Cortex of kidney (tissue), 1 donor: ENCODE results near the gene ABCC6.
"Not testable (repeated sequence)": the region's sequence is repeated elsewhere in the genome, so short reads cannot be mapped to it uniquely, and the experiment has no call there.

Source experiments
- DNase-seq: peaks from one replicate; lab custom pipeline; 2025; lab: John Stamatoyannopoulos, UW

ABCC6 gene

DNA sequence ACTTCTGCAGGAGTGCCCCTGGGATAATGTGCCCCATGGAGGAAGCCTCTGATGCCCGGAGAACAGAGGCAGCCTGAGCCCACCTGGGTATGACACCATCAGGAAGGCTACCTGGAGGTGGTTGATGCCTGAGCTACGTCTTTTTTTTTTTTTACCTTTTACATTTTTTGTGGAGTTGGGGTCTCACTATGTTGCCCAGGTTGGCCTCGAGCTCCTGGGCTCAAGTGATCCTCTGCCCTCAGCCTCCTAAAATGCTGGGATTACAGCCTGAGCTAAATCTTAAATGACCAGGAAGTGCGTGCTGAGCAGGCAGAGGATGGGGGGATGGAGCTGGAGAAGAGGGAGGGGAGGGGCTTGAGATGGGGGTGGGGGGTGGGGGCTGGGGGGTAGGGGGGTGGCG, 32.7 kb downstream of the ABCC6 start:
- no peak for DNase-seq

DNA sequence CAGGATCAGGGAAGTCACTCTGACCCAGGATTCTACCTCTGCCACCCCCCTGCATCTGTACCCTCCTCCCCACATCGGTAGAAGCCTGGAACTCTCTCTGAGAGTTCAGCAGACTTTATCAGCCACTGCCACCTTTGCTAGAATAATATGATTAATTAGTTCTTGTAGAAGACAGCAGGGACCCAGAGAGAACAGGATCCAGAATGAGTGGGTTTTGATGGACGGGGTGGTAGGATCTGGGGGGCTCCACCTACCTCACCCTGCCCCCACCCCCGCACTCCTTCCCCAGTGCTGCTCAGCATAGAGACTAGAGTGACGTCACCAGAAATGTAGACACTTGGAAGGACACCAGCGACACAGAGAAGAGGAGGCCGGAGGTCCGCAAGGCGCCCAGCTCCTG, 33.5 kb downstream of the ABCC6 start:
- DNase-seq = no peak

- no peak for DNase-seq
Observed at GRCh38 chr16:16188827-16189226, 34.5 kb downstream of the ABCC6 start.

DNA sequence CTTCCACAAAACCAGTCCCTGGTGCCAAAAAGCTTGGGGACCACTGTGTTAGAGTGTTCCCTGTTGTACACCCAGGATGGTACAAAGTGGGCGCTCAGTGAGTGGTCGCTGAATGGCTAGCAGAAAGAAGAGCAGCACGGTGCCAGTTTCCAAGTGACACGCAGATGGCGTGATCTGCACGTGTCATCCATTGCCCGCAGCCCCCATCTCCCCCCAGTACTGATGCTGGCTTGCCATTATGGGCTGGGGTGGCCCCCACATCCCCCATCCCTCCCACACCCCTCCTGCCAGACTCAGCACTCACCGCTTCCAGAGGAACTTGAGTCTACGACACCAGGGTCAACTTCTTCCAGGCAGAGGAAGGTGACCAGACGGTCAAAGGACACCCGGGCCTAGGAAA, 36.5 kb downstream of the ABCC6 start:
- no peak for DNase-seq

DNA sequence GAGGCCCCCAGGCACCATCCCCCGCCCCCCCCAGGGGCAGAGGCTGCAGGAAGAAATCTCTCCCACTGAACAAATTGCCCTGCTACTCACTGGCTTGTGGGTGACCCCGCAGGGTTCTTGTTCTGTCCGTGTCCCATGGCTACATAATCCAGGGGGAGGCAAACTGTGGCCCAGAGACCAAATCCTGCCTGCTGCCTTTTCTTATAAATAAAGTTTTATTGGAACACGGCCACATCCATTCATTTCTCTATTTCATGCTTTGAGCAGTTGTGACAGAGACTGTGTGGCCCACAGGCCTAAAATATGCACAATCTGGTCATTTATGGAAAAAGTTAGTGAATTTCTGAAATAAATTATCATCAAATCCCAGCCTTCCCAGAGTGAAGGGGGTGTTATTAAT, 38.2 kb downstream of the ABCC6 start:
- no peak for DNase-seq

DNA sequence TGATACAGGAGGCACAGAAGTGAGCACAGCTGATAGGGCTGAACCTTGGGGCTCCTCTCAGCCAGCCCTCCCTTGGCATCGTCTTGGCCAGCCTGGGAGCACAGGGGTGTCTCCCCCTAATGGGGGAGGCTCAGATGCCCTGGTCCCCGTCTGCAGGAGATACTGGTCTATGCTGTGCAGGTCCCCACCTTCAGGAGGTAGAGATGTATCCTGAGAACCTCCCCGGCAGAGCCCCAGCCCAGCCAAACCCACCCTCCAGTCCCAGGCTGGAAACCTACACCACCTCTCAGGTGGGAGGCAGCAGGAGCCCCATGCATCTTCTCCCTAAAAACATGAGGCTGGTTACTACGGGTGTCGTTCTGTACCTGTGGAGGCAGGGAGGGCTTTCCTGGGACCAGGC, 38.7 kb downstream of the ABCC6 start:
- DNase-seq = no peak

GRCh38 chr16:16183562-16183961, 39.7 kb downstream of the ABCC6 start:
- DNase-seq = no peak

DNA sequence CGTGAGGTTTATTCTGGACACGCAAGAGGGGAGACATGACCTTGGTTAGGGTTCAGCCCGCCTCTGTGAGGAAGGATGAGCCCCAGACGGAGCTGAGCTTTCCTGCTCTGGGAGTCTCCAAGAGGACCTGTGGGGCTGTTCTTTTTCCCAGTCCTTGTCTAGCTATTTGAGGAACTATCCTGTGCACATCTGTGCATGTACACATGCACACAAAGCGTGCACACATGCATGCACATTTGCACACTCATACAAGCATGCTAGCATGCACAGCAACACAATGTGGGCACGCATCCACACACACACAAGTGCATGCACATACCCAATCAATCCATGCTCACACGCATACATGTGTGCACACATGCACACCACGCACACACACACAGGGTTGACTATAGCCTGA, 40.4 kb downstream of the ABCC6 start:
- DNase-seq = no peak

- DNase-seq = not testable (repeated sequence)
Observed at GRCh38 chr16:16181748-16182147, 41.5 kb downstream of the ABCC6 start.

- no peak for DNase-seq
Observed at GRCh38 chr16:16178455-16179162, 44.7 kb downstream of the ABCC6 start.

DNA sequence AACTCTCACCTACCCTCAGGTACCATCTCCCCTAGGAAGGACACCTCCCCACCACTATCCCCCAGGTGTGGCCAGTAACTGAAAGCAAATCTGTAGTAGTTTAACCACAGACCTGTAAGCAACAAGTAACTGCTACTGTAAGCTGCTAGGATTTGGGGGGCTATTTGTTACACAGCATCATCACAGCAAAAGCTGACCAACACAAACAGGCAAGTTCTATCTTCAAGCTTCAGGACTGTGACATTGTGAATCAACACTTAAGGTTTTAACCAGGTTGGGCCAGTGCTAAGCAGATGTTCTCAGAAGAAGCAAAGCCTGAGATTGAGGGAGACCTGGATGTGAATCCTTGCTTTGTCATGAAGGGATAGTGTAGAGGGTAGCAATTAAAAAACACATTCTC, 47.0 kb downstream of the ABCC6 start:
- DNase-seq = no peak

GRCh38 chr16:16175296-16175695, 48.0 kb downstream of the ABCC6 start:
- DNase-seq = no peak

DNA sequence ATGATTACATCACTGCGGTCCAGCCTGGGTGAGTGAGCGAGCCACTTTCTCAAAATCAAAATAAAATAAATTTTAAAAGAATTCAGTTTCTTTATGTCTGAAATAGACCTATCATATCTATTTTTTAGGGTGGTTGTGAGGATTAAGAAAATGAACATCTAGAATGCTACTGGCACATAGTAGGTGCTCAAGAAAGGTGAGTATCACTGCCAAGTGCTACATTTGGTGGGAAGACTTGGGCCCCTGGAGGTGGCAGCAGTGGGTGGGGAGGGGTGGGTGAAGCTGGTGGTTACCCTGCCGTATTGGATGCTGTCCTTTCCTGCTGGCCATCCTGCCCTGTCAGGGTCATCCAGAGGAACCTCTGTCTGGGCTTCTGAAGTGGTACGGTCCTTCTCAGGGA, 50.3 kb downstream of the ABCC6 start:
- DNase-seq = no peak

- DNase-seq = no peak
Observed at GRCh38 chr16:16171332-16171919, 51.9 kb downstream of the ABCC6 start.

DNA sequence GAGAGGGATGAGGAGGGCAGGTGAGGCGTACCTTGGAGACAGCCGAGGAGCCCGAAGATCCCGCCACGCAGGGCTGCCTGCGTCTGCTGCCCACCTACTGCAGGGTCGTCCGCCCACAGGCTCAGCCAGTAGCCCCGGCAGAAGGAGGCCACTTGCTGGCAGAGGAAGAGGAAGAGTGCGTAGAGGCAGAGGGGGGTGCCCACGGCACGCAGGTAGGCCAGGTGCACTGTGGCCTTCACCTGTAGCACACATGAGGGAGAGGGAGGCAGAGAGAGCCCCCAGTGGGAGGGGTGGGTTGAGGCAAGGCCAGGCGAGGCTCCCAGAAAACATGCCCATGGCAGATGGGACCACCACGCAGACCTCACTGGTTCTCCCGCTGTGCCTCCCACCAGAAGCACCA, 53.7 kb downstream of the ABCC6 start:
- DNase-seq = no peak

- no peak for DNase-seq
Observed at GRCh38 chr16:16168431-16168830, 54.9 kb downstream of the ABCC6 start.

- no peak for DNase-seq
Observed at GRCh38 chr16:16167927-16168326, 55.4 kb downstream of the ABCC6 start.

DNA sequence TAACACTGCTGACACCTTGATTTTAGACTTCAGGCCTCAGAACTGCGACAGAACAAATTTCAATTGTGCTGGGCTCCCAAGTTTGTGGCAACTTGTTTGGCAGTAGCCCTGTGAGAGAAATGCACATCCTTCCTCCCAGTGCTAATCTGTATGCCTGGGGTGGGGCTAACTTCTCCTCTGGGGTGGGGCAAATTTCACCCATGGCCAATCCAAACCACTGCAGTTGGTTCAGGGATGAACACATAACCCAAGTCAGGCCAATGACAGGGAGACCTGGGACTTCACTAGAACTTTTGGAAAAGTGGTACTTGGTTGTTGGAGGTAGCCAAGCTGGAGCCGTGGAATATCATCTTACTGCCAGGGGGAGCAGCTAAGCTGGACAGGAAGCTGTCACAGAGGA, 56.3 kb downstream of the ABCC6 start:
- DNase-seq = no peak

DNA sequence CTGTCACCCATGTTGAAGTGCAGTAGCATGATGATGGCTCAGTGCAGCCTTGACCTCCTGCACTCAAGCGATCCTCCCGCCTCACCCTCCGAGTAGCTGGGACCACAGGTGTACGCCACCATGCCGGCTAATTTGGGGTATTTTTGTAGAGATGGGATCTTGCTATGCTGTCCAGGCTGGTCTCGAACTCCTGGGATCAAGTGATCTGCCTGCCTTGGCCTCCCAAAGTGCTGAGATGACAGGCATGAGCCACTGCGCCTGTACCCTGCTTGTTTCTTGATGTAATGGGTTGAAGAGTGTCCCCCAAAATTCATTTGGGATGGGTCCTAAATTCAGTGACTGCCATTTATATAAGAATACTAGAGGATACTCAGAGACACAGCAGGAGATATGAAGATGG, 57.2 kb downstream of the ABCC6 start:
- DNase-seq = no peak

DNA sequence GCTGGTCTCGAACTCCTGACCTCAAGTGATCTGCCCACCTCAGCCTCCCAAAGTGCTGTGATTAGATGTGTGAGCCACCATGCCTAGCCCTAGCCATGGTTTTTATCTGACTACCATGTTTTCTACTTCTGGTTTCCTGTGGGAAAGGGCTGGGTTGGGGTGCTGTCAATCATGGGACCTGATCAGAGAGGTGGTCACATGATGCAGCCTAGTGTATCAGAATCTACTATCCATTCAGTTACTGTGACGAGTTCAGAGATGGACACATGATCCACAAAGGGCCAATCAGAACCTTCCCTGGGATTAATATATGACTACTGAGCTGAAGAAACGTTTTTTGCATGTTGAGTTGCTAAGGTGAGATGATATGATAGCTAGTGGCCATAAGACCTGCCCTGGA, 59.1 kb downstream of the ABCC6 start:
- DNase-seq = no peak

GRCh38 chr16:16163571-16163970, 59.7 kb downstream of the ABCC6 start:
- DNase-seq = no peak

DNA sequence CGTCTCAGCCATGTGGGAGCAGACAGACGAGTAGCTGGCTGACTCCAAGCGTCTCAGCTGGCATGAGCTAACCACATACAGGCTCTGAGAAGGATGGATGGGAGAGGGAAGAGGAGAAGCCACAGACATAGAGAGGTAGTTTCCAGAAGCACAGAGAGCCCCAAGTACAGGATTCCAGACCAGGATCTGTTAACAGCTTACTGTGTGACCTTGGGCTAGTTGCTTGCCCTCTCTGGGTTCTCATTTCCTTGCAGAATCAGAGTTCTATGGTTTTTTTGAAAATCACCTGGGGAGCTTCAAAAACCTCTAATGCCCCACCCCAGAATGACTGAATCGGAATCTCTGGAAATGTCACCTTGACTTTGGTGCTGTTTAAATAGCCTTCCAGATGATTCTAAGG, 60.2 kb downstream of the ABCC6 start:
- DNase-seq = no peak

GRCh38 chr16:16162591-16162990, 60.7 kb downstream of the ABCC6 start:
- no peak for DNase-seq

DNA sequence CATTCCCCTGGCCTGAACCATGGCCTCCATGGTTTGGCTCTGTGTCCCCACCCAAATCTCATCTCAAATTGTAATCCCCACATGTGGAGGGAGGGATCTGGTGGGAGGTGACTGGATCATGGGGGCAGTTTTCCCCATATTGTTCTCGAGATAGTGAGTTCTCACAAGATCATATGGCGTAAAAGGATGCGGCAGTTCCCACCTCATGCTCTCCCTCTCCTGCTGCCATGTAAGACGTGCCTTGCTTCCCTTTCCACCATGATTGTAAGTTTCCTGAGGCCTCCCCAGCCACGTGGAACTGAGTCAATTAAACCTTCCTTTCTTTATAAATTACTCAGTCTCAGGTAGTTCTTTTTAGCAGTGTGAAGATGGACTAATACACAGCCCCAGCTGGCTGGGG, 61.5 kb downstream of the ABCC6 start:
- not testable (repeated sequence) for DNase-seq
